ENCODE data around the gene ITPKB. TPM values are rescaled to one million over a fixed set of nuclear protein-coding genes. Genes with fewer than 3 reads are reported as not detected.
A peak's percentile ranks its signal among the peaks of the same experiment; 100 is the strongest.

Gene ITPKB
- total RNA-seq, 1 donor from 2014 or later, result 9.8 TPM

DNA sequence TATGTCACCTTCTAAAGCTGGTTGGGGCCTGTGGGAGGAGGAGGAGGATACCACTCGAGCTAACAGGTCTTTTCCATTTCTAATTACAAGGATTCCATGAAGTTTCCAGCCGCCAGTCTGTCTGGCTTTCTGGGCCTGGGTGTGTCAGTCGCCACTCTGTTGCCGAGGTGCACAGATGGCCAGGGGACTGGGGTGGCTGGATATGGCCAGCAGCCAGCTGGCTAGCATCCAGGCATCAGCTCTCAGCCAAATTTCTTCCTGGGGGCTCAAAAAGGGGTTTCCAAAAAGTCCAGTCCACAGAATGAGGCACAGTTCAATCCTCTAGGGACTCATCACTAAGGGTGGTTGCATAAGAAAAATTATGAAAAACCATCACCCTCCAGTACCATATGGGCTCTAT lies 32.4 kb downstream of the ITPKB start:
- Mint-ChIP-seq H3K9me3 (ENCODE audit: low read depth) (no peaks in the 10 kb centered on the region), H3K4me1 (ENCODE audit: low read depth) (peaks cover 6% of the 10 kb centered on the region), H3K36me3 (ENCODE audit: insufficient read depth) (no peaks in the 10 kb centered on the region), H3K27ac (no peak overlapping the region), H3K4me3 (ENCODE audit: low read depth) (no peak overlapping the region), H3K27me3 (no peaks in the 10 kb centered on the region)
- DNase-seq (ENCODE audit: low spot score, unreplicated experiment), result no peak
- no peak for TF ChIP-seq CTCF (IDR thresholded peaks at IDR 0.05; ENCODE audit: unreplicated experiment)

- no peaks in the 10 kb centered on the region for H3K27me3 Mint-ChIP-seq
- no peak for TF ChIP-seq CTCF (IDR thresholded peaks at IDR 0.05; ENCODE audit: unreplicated experiment)
- no peaks in the 10 kb centered on the region for H3K36me3 Mint-ChIP-seq (ENCODE audit: insufficient read depth)
- peak overlapping the region; percentile 70 for H3K4me3 Mint-ChIP-seq (ENCODE audit: low read depth)
- H3K9me3 Mint-ChIP-seq (ENCODE audit: low read depth), result no peaks in the 10 kb centered on the region
- peak overlapping the region; percentile 71 for H3K27ac Mint-ChIP-seq
- H3K4me1 Mint-ChIP-seq (ENCODE audit: low read depth), result peaks cover 3% of the 10 kb centered on the region
- no peak for DNase-seq (ENCODE audit: low spot score, unreplicated experiment)
Measured at GRCh38 chr1:226704169-226704937, 34.7 kb downstream of the ITPKB start.

DNA sequence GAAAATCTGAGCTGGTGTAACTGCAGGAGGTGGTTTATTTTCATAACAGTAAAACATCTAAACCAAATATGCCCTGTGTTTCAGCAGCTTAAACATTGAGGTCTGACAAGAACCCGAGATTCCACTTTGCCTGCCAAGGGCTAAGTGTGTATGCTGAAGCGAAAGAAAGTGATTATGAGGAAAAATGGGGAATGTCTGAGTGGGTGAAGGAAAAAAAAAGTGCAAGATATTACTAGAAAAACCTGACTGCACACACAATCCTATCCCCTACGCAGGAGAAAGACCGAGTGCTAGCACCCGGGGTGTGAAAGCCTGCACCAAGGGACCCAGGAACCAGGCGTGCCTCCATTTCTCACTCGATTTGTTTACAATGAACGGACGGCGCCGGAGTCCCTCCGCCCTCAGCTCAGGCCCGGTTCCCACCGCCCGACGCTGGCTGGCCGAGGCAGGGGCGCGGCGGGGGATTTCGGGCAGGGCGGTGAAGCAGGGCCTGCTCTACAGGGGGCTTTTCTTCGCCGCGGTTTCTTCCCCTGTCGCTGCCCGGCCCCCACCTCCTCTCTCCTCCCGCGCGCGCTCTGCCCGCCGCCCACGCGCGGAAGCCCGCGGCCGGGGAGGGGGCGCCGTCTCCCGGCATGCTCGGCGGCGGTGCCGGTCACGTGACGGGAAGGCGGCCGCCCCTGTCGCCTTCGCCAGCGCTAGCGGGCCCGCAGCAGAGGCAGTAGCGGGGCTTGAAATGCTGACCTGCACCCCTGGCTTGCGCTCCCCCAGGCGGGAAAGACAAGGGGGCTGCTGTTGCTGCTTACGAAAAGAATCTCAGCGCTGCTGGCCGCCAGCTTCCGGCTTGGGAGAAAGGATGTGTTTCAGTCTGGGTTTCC lies 35.9 kb downstream of the ITPKB start:
- H3K27me3 Mint-ChIP-seq, result no peaks in the 10 kb centered on the region
- peak overlapping the region; percentile 79 for H3K4me3 Mint-ChIP-seq (ENCODE audit: low read depth)
- H3K27ac Mint-ChIP-seq, result peak overlapping the region; percentile 95
- TF ChIP-seq CTCF (IDR thresholded peaks at IDR 0.05; ENCODE audit: unreplicated experiment), result peak; percentile 9
- peaks cover 3% of the 10 kb centered on the region for H3K4me1 Mint-ChIP-seq (ENCODE audit: low read depth)
- no peaks in the 10 kb centered on the region for H3K36me3 Mint-ChIP-seq (ENCODE audit: insufficient read depth)
- no peaks in the 10 kb centered on the region for H3K9me3 Mint-ChIP-seq (ENCODE audit: low read depth)
- DNase-seq (ENCODE audit: low spot score, unreplicated experiment), result peak; percentile 53

- peak overlapping the region; percentile 95 for H3K27ac Mint-ChIP-seq
- no peak for DNase-seq (ENCODE audit: low spot score, unreplicated experiment)
Measured at GRCh38 chr1:226702318-226702956, 36.6 kb downstream of the ITPKB start.

More at GRCh38 chr1:226702318-226702956, 36.6 kb downstream of the ITPKB start:
- no peak for TF ChIP-seq CTCF (IDR thresholded peaks at IDR 0.05; ENCODE audit: unreplicated experiment)
- H3K27me3 Mint-ChIP-seq, result no peaks in the 10 kb centered on the region
- peaks cover 3% of the 10 kb centered on the region for H3K4me1 Mint-ChIP-seq (ENCODE audit: low read depth)
- no peaks in the 10 kb centered on the region for H3K36me3 Mint-ChIP-seq (ENCODE audit: insufficient read depth)
- peak overlapping the region; percentile 79 for H3K4me3 Mint-ChIP-seq (ENCODE audit: low read depth)
- H3K9me3 Mint-ChIP-seq (ENCODE audit: low read depth), result no peaks in the 10 kb centered on the region
